Measurements from ENCODE around the gene CDH12. TPM values are rescaled to one million over a fixed set of nuclear protein-coding genes. Genes with fewer than 3 reads are reported as not detected.

CDH12 gene
- total RNA-seq, 1 experiment from 2014 or later = not detected

DNA sequence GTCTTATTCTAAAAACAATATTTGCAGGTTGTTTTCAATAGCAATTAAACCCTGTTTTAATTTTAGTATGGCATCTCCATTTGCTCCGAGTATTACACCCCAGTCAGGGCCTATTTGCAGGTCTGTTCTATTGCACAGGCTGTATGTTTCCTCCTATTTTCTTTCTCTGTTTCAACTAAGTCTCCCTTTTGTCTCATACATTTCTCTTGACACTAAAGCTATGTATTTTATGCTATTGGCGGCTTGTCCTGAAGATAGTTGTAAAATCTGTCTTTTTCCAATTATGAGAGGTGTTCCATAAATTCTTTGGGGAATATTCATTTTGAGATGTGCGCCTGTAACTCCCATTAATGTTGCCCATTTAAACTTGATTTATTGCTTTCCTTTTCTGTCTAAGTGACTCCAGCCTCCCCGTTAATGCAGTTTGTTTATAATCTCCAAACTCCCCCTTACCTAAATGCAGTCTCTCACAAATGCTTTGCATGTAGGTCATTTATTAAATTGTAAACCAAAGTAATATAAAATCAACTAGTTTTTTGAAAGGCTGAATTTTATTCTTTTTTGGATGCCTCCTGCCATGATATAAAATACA is 262.4 kb downstream of the CDH12 start:
- Histone ChIP-seq H3K79me2 (ENCODE audit: insufficient read depth, low read length) (no peaks in the 10 kb centered on the region), H4K20me1 (ENCODE audit: insufficient read depth) (no peaks in the 10 kb centered on the region), H2AFZ (ENCODE audit: low read depth, low read length, poor library complexity, severe bottlenecking) (no peak overlapping the region), H3K27me3 (ENCODE audit: insufficient read depth, low read length) (no peaks in the 10 kb centered on the region), H3K9me2 (ENCODE audit: insufficient read depth) (no peaks in the 10 kb centered on the region), H3K4me2 (ENCODE audit: low read length) (no peak overlapping the region), H3K36me3 (ENCODE audit: control insufficient read depth in 1 of 2, insufficient read depth in 2 of 2, low read length in 2 of 2) (no peaks in the 10 kb centered on the region), H3K4me1 (ENCODE audit: control insufficient read depth in 1 of 2, insufficient read depth in 2 of 2, low read length in 2 of 2) (no peaks in the 10 kb centered on the region), H3K9me3 (ENCODE audit: control insufficient read depth in 1 of 2, insufficient read depth in 1 of 2, low read depth in 1 of 2, low read length in 2 of 2) (peaks cover 17 to 27% of the 10 kb centered on the region in 2 experiments; a peak in 3 of 4 replicates), H3K9ac (ENCODE audit: low read length) (no peak overlapping the region), H3K27ac (ENCODE audit: low read depth, low read length) (no peak overlapping the region), H3K4me3 (replicated peaks in 1 of 2; ENCODE audit: low read depth in 1 of 2, low read length in 2 of 2) (no peak overlapping the region)
- CTCF ChIA-PET = no interaction called here
- intact Hi-C loops (cut with micrococcal nuclease) = no loop called here
- TF ChIP-seq EZH2phosphoT487 (IDR thresholded peaks at IDR 0.05; ENCODE audit: borderline replicate concordance) (no peak), TCF7L2 (IDR thresholded peaks at IDR 0.05; ENCODE audit: borderline replicate concordance, extremely low read depth, insufficient read depth, insufficient read length) (no peak), YY1 (IDR thresholded peaks at IDR 0.05; ENCODE audit: extremely low read depth, insufficient replicate concordance, low read depth, low read length) (no peak), POLR2A (IDR thresholded peaks at IDR 0.05; ENCODE audit: borderline replicate concordance, extremely low read depth, insufficient read depth, insufficient read length) (no peak), EGR1 (IDR thresholded peaks at IDR 0.05; ENCODE audit: low read depth) (no peak), CBX3 (IDR thresholded peaks at IDR 0.05; ENCODE audit: low read depth) (no peak), ELF1 (IDR thresholded peaks at IDR 0.05; ENCODE audit: borderline replicate concordance, low read depth) (no peak), ZFX (IDR thresholded peaks at IDR 0.05) (no peak), CEBPB (IDR thresholded peaks at IDR 0.05; ENCODE audit: low read depth) (no peak)
- TF ChIP-seq, protein P1, sequence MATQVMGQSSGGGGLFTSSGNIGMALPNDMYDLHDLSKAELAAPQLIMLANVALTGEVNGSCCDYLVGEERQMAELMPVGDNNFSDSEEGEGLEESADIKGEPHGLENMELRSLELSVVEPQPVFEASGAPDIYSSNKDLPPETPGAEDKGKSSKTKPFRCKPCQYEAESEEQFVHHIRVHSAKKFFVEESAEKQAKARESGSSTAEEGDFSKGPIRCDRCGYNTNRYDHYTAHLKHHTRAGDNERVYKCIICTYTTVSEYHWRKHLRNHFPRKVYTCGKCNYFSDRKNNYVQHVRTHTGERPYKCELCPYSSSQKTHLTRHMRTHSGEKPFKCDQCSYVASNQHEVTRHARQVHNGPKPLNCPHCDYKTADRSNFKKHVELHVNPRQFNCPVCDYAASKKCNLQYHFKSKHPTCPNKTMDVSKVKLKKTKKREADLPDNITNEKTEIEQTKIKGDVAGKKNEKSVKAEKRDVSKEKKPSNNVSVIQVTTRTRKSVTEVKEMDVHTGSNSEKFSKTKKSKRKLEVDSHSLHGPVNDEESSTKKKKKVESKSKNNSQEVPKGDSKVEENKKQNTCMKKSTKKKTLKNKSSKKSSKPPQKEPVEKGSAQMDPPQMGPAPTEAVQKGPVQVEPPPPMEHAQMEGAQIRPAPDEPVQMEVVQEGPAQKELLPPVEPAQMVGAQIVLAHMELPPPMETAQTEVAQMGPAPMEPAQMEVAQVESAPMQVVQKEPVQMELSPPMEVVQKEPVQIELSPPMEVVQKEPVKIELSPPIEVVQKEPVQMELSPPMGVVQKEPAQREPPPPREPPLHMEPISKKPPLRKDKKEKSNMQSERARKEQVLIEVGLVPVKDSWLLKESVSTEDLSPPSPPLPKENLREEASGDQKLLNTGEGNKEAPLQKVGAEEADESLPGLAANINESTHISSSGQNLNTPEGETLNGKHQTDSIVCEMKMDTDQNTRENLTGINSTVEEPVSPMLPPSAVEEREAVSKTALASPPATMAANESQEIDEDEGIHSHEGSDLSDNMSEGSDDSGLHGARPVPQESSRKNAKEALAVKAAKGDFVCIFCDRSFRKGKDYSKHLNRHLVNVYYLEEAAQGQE (IDR thresholded peaks at IDR 0.05; ENCODE audit: low read depth) = no peak
- TF ChIP-seq, protein P2, sequence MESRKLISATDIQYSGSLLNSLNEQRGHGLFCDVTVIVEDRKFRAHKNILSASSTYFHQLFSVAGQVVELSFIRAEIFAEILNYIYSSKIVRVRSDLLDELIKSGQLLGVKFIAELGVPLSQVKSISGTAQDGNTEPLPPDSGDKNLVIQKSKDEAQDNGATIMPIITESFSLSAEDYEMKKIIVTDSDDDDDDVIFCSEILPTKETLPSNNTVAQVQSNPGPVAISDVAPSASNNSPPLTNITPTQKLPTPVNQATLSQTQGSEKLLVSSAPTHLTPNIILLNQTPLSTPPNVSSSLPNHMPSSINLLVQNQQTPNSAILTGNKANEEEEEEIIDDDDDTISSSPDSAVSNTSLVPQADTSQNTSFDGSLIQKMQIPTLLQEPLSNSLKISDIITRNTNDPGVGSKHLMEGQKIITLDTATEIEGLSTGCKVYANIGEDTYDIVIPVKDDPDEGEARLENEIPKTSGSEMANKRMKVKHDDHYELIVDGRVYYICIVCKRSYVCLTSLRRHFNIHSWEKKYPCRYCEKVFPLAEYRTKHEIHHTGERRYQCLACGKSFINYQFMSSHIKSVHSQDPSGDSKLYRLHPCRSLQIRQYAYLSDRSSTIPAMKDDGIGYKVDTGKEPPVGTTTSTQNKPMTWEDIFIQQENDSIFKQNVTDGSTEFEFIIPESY (IDR thresholded peaks at IDR 0.05; ENCODE audit: extremely low read depth, insufficient replicate concordance, low read length) = no peak
- TF ChIP-seq, protein P3, sequence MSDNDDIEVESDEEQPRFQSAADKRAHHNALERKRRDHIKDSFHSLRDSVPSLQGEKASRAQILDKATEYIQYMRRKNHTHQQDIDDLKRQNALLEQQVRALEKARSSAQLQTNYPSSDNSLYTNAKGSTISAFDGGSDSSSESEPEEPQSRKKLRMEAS (IDR thresholded peaks at IDR 0.05) = no peak
- no TSS peak for BruUV-seq (replicated peaks)
- POLR2A ChIA-PET = no interaction called here
- DNase-seq (ENCODE audit: low read depth, low spot score) = no peak
- no peak for ATAC-seq
- RAD21 ChIA-PET (ENCODE audit: low non-redundant PET in 1 of 2, low total read pairs in 2 of 2, uncharacterized antibody in 2 of 2, unreplicated experiment in 2 of 2) = no interaction called here
